Medulla oblongata (tissue), 1 donor: ENCODE measurements around the gene CNTFR.
"Not testable (repeated sequence)": the region's sequence is repeated elsewhere in the genome, so short reads cannot be mapped to it uniquely, and the experiment has no call there.

ENCODE experiments used
- DNase-seq: peaks from one replicate; pipeline ENCODE4 v3.0.0-alpha.2; 2015; ENCODE audit errors: extremely low spot score

CNTFR gene

GRCh38 chr9:34555002-34555348 lies 34.5 kb downstream of the CNTFR start:
- no peak for DNase-seq

GRCh38 chr9:34554211-34555001 lies 35.1 kb downstream of the CNTFR start:
- DNase-seq = no peak

GRCh38 chr9:34553511-34554021 lies 36.0 kb downstream of the CNTFR start:
- DNase-seq = no peak

- DNase-seq = no peak
Observed at GRCh38 chr9:34552986-34553385, 36.5 kb downstream of the CNTFR start.

GRCh38 chr9:34552606-34552981 lies 36.9 kb downstream of the CNTFR start:
- no peak for DNase-seq

- DNase-seq = no peak
Observed at GRCh38 chr9:34551751-34552605, 37.5 kb downstream of the CNTFR start.

GRCh38 chr9:34550681-34551270 lies 38.7 kb downstream of the CNTFR start:
- DNase-seq = no peak

- no peak for DNase-seq
Observed at GRCh38 chr9:34550016-34550680, 39.4 kb downstream of the CNTFR start.

- DNase-seq = no peak
Observed at GRCh38 chr9:34549407-34549732, 40.2 kb downstream of the CNTFR start.

- DNase-seq = peak; percentile 80
Observed at GRCh38 chr9:34547960-34548611, 41.4 kb downstream of the CNTFR start.

- peak; percentile 84 for DNase-seq
Observed at GRCh38 chr9:34546834-34547827, 42.4 kb downstream of the CNTFR start.

- no peak for DNase-seq
Observed at GRCh38 chr9:34546102-34546833, 43.3 kb downstream of the CNTFR start.

- no peak for DNase-seq
Observed at GRCh38 chr9:34545497-34545896, 44.0 kb downstream of the CNTFR start.

- no peak for DNase-seq
Observed at GRCh38 chr9:34544035-34544434, 45.5 kb downstream of the CNTFR start.

- no peak for DNase-seq
Observed at GRCh38 chr9:34541540-34541939, 48.0 kb downstream of the CNTFR start.

- no peak for DNase-seq
Observed at GRCh38 chr9:34540827-34541226, 48.7 kb downstream of the CNTFR start.

GRCh38 chr9:34536685-34537084 lies 52.8 kb downstream of the CNTFR start:
- no peak for DNase-seq

GRCh38 chr9:34532041-34532440 lies 57.5 kb downstream of the CNTFR start:
- DNase-seq = not testable (repeated sequence)

GRCh38 chr9:34526026-34526425 lies 63.5 kb downstream of the CNTFR start:
- DNase-seq = no peak

- DNase-seq = no peak
Observed at GRCh38 chr9:34524349-34524748, 65.2 kb downstream of the CNTFR start.
